LNCaP clone FGC (cell line): ENCODE results near the gene PTH.

Source experiments
- DNase-seq: peaks from one replicate; pipeline ENCODE4 v3.0.0-alpha.2; 2011; ENCODE audit warnings: low read depth
- H3K4me3 ChIP-seq: 2 replicates; pipeline ENCODE4 v1.5.1; 2011; ENCODE audit warnings: mild to moderate bottlenecking, low read depth, low read length, control low read depth
- TF ChIP-seq, protein P1 (sequence below): IDR thresholded peaks from 2 replicates; pipeline ENCODE4 v1.5.1; 2012; ENCODE audit warnings: mild to moderate bottlenecking; ENCODE audit not compliant: control insufficient read depth, insufficient read depth; ENCODE audit errors: extremely low read depth

Gene PTH

DNA sequence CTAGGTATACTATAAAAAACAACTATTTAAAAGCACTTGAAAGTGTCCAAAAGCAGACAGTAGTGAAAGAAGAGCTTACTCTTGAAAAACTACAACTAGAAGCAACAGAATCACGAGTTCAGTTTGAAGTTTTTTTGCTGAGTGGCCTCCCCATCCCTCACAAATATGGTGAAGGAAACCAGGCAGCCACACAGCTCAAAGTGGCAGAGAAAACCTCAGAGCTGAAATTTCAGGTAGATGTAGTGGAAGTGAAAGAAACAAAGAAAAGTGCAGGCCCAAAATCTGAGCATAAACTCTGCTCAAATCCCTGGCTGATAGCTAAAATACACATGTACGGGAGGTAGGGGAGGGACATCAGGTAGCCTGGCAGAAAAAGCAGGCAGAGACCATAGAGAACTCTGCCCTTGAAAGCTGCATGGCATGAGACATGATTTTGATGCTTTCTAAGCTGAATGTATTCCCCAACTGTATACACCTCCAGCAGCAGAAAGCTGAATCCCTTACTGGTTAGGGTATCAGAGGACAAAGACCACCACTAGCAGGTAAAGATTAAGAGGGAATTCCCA is 44.9 kb downstream of the PTH start:
- TF ChIP-seq, protein P1, sequence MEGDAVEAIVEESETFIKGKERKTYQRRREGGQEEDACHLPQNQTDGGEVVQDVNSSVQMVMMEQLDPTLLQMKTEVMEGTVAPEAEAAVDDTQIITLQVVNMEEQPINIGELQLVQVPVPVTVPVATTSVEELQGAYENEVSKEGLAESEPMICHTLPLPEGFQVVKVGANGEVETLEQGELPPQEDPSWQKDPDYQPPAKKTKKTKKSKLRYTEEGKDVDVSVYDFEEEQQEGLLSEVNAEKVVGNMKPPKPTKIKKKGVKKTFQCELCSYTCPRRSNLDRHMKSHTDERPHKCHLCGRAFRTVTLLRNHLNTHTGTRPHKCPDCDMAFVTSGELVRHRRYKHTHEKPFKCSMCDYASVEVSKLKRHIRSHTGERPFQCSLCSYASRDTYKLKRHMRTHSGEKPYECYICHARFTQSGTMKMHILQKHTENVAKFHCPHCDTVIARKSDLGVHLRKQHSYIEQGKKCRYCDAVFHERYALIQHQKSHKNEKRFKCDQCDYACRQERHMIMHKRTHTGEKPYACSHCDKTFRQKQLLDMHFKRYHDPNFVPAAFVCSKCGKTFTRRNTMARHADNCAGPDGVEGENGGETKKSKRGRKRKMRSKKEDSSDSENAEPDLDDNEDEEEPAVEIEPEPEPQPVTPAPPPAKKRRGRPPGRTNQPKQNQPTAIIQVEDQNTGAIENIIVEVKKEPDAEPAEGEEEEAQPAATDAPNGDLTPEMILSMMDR, result no peak

DNA sequence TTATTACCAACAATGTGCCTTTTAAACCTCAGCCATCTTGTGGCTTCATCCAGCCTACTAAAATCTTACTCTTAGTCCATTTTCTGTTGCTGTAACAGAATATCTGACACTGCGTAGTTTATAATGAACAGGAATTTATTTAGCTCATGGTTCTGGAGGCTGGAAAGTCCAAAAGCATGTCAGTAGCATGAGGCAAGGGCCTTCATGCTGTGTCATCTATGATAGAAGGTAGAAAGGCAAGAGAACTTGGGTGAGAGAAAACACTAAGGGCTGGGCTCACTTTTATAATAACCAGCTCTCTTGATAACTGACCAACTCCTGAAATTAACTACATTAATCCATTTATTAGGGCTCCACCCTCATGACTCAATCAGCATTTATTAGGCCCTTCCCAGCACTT is 46.3 kb downstream of the PTH start:
- no peak for DNase-seq
- TF ChIP-seq, protein P1, result no peak
- H3K4me3 ChIP-seq, result no peak overlapping the region

More for the DNA sequence above, 44.9 kb downstream of the PTH start:
- no peak for DNase-seq
- H3K4me3 ChIP-seq, result no peak overlapping the region

DNA sequence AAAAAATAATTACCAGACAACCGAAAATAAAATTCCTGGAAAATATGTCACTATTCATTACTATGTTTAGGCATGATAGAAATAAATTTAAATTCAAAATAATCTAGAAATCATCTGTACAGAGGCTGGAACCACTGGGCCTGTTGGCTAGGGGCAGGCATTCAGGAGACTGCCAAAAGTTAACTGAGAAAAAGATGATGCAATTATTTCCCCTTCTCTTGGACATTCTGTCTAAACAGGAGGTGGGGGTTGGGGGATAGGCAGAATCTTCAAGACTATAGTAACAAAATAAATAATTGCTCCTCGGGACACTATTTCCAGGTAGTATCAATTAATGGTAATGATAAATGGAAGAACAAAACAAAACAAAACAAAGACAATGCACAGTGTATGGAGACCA is 46.9 kb downstream of the PTH start:
- H3K4me3 ChIP-seq, result no peak overlapping the region

DNA sequence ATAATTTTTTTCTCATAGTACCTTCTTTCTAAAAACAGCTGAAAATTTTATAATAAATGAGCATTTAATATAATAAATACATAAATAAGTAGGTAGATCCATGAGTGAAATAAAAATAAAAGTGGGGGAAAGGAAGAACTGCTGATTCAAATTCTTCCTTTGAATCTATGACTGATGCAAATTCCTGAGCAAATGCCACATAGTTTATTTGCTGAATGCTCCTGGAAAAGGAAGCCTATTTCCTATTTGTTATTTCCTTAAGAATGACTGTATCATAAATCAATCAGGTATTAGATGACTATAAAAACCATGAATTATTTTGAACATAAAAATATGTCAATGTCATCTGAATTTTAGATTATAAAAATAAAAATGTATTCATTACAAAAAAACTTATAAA is 49.4 kb downstream of the PTH start:
- H3K4me3 ChIP-seq, result no peak overlapping the region
- TF ChIP-seq, protein P1, result no peak
- no peak for DNase-seq

More for the DNA sequence above, 46.9 kb downstream of the PTH start:
- DNase-seq, result no peak
- TF ChIP-seq, protein P1, result no peak

DNA sequence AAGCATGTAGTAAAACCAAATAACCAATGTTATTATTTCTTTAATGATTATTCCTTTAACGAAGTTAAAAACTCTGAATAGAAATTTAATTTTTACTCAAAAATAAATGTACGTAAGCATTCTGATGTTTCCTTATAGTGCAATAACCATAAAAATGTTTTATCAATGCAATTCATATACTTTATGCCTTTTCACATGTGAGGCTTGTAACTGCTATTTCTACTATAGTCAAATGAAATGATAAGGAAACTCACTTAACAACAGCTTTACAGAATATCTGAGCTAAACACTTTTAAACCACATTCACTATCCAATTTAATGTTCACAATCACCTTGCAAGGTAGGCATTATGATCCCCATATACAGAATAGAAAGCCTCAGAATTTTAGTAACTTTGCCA is 50.2 kb downstream of the PTH start:
- no peak overlapping the region for H3K4me3 ChIP-seq
- TF ChIP-seq, protein P1, result no peak
- no peak for DNase-seq
